Ishikawa (cell line): ENCODE measurements around the gene SHC1.

Source experiments
- CREB1 ChIP-seq: IDR thresholded peaks from 2 replicates; pipeline ENCODE4 v1.6.1; 2012; ENCODE audit warnings: low read depth
- EGR1 ChIP-seq: IDR thresholded peaks from 2 replicates; pipeline ENCODE4 v1.6.1; 2012
- EP300 ChIP-seq: IDR thresholded peaks from 2 replicates; pipeline ENCODE4 v1.6.1; 2012; ENCODE audit warnings: borderline replicate concordance
- RAD21 ChIP-seq: IDR thresholded peaks from 2 replicates; pipeline ENCODE4 v1.6.1; 2012; ENCODE audit warnings: low read depth
- TAF1 ChIP-seq: IDR thresholded peaks from 2 replicates; pipeline ENCODE4 v1.6.1; 2012; ENCODE audit warnings: low read depth, mild to moderate bottlenecking
- TCF12 ChIP-seq: IDR thresholded peaks from 2 replicates; pipeline ENCODE4 v1.6.1; 2012; ENCODE audit warnings: low read depth
- TEAD4 ChIP-seq: IDR thresholded peaks from 2 replicates; pipeline ENCODE4 v1.6.1; 2012
- ZBTB7A ChIP-seq: IDR thresholded peaks from 2 replicates; pipeline ENCODE4 v1.6.1; 2012; ENCODE audit warnings: low read depth

DNA sequence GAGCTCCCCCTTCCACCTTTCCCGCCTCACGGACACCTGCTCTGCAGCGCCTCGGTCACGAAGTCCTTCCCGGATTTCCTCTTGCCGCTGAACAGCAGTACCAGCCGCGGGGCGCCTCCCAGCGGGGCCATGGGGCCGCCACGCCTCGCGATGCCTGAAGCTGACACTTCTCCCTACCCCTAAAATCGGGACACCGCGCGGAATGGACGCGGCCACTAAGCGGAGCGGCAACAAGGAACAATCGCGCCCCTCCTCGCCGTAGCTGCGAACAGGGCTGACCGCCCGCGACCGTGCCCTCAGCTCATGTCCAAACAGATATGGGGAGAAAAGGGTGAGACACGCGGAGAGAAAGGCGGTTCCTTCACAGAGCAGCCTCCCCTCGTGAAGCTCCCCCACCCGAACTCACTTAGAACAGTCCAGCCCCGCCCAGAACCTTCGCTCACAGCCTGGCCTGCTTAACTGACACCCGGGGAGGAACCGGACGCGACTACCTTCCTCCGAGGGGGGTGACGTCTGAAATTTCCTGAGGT, 33.9 kb downstream of the SHC1 start, which contains the start of gene PMVK:
- no peak for TF ChIP-seq EGR1
- TF ChIP-seq EP300: no peak
- TF ChIP-seq TCF12: peak; percentile 60; the same call in 1 of the 2 replicates
- no peak for TF ChIP-seq CREB1
- peak; percentile 42; the same call in 1 of the 2 replicates for TF ChIP-seq RAD21
- peak; percentile 60 for TF ChIP-seq TAF1
- no peak for TF ChIP-seq ZBTB7A
- TF ChIP-seq TEAD4: 0 out of 2 replicates have a peak, but pooled peaks have one; percentile 16
